ENCODE measurements around the gene ACADS. TPM values are rescaled to one million over a fixed set of nuclear protein-coding genes. Genes with fewer than 3 reads are reported as not detected.
"Not testable (repeated sequence)": the region's sequence is repeated elsewhere in the genome, so short reads cannot be mapped to it uniquely, and the experiment has no call there.

Gene ACADS
- total and polyA plus RNA-seq, 8 donors, result 15.2 to 59.2 (median 20.9) TPM

DNA sequence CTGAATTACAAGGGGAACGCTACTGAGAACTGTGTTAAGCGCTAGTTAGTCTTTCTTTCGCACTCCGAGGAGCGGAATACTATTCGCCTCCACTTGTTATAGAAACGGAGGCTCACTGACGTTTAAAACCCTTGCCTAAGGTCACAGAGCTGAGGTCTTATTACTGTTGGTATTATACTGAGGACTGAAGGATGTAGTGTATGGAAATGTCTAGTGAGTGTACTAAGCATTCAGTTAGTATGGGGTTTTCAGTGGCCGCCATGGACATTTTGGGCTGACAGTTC, 826 bp downstream of the ACADS start:
- FAIRE-seq, result no peak
- TF ChIP-seq CTCF (IDR thresholded peaks at IDR 0.05), result no peak
- H3K27me3 ChIP-seq, result no peaks in the 10 kb centered on the region
- intact Hi-C loops (cut with DNase I), result no loop called here
- no peaks in the 10 kb centered on the region for H3K4me1 ChIP-seq
- ATAC-seq, result no peak
- peak overlapping the region in 1 of 4 donors; percentile 75 for H3K27ac ChIP-seq
- no peak for DNase-seq
- peaks cover 0 to 4% (median 0%) of the 10 kb centered on the region in 3 donors for H3K36me3 ChIP-seq
- no peaks in the 10 kb centered on the region for H3K9me3 ChIP-seq
- WGBS, 2 donors, result 42 to 48% methylated on average over 9 of the region's 9 CpGs
- peak overlapping the region; percentile 75 to 82 (median 82) for H3K4me3 ChIP-seq

GRCh38 chr12:120726961-120727360, 1.3 kb downstream of the ACADS start:
- Histone ChIP-seq H3K4me1 (no peaks in the 10 kb centered on the region), H3K27ac (no peak overlapping the region), H3K9me3 (no peaks in the 10 kb centered on the region), H3K27me3 (no peaks in the 10 kb centered on the region), H3K4me3 (peak overlapping the region in 3 of 4 donors; percentile 75 to 82 (median 82)), H3K36me3 (peaks cover 0 to 4% (median 0%) of the 10 kb centered on the region in 3 donors)
- FAIRE-seq (no peak), DNase-seq (no peak), ATAC-seq (no peak)
- 50 to 57% methylated on average over 9 of the region's 9 CpGs for WGBS, 2 donors
- no peak for TF ChIP-seq CTCF (IDR thresholded peaks at IDR 0.05)
- intact Hi-C loops (cut with DNase I), result no loop called here

- FAIRE-seq; H3K27ac ChIP-seq; ATAC-seq; intact Hi-C loops (cut with DNase I); H3K27me3 ChIP-seq; H3K4me1 ChIP-seq; DNase-seq; H3K36me3 ChIP-seq; H3K4me3 ChIP-seq; H3K9me3 ChIP-seq: not testable (repeated sequence)
- WGBS, 2 donors, result 95 to 97% methylated on average over 28 to 35 of the region's 35 CpGs
Observed at GRCh38 chr12:120732198-120732597, 6.6 kb downstream of the ACADS start.

DNA sequence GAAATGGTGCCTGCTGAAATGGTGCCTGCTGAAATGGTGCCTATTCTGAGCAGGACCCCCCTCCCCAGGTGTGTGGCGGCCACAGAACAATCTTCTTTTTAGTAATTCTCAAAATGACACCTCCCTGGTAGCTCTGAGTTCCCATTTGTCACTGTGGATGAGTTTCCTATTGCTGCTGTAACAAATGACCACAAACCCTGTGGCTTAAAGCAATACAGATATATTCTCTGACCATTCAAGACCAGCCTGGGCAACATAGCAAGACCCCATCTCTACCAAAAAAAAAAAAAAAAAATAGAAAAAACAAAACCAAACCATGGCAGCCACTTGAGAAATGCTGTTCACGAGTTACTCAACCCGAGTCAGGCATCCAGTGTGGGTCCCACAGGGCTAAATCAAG, 7.9 kb downstream of the ACADS start:
- Histone ChIP-seq H3K4me1 (no peaks in the 10 kb centered on the region), H3K36me3 (peaks cover 0 to 4% (median 0%) of the 10 kb centered on the region in 3 donors), H3K4me3 (no peak overlapping the region), H3K27me3 (no peaks in the 10 kb centered on the region), H3K27ac (no peak overlapping the region), H3K9me3 (no peaks in the 10 kb centered on the region)
- intact Hi-C loops (cut with DNase I), result no loop called here
- TF ChIP-seq CTCF (IDR thresholded peaks at IDR 0.05), result no peak
- WGBS, 2 donors, result 96 to 98% methylated on average over 3 of the region's 3 CpGs
- no peak for ATAC-seq
- no peak for DNase-seq
- FAIRE-seq, result no peak

GRCh38 chr12:120734210-120734609, 8.6 kb downstream of the ACADS start:
- H3K4me3 ChIP-seq, result no peak overlapping the region
- H3K27me3 ChIP-seq, result no peaks in the 10 kb centered on the region
- no peaks in the 10 kb centered on the region for H3K4me1 ChIP-seq
- intact Hi-C loops (cut with DNase I), result no loop called here
- 96 to 97% methylated on average over 10 of the region's 10 CpGs for WGBS, 2 donors
- TF ChIP-seq CTCF (IDR thresholded peaks at IDR 0.05), result no peak
- FAIRE-seq (no peak), ATAC-seq (no peak), DNase-seq (no peak)
- no peaks in the 10 kb centered on the region for H3K9me3 ChIP-seq
- H3K36me3 ChIP-seq, result peaks cover 0 to 7% (median 4%) of the 10 kb centered on the region in 3 donors
- H3K27ac ChIP-seq, result no peak overlapping the region

DNA sequence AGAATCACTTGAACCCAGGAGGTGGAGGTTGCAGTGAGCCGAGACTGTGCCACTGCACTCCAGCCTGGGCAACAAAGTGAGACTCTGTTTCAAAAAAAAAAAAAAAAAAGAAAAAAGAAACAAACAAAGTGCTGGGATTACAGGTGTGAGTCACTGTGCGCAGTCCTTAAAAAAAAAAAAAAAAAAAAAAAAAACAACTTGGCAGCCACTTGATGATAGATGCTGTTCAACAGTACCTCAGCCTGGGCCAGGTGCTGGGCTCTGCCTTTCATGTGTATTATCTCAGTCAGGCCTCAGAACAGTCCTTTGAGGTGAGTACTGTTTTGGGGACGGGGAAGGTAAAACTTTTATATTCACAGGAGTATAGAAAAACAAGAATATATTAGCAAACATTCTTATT, 9.6 kb downstream of the ACADS start:
- Histone ChIP-seq H3K4me1 (no peaks in the 10 kb centered on the region), H3K9me3 (no peaks in the 10 kb centered on the region), H3K27ac (no peak overlapping the region), H3K36me3 (peaks cover 0 to 4% (median 4%) of the 10 kb centered on the region in 3 donors), H3K27me3 (no peaks in the 10 kb centered on the region), H3K4me3 (no peak overlapping the region)
- 92 to 95% methylated on average over 2 to 3 of the region's 3 CpGs for WGBS, 2 donors
- TF ChIP-seq CTCF (IDR thresholded peaks at IDR 0.05), result no peak
- DNase-seq, result no peak
- no peak for ATAC-seq
- FAIRE-seq, result no peak
- intact Hi-C loops (cut with DNase I), result no loop called here

Measured in pancreas (tissue), 10 donors.